DOHH2 (cell line): Measurements from ENCODE around the gene FNDC10.

Source experiments
- EZH2phosphoT487 ChIP-seq: fragments of 200-600 bp; sonication (generic); IDR thresholded peaks from 2 replicates; pipeline ENCODE4 v1.6.1; 2017; ENCODE audit warnings: borderline replicate concordance, mild to moderate bottlenecking, antibody characterized with exemption, low read length, moderate library complexity, mixed read lengths
- TF ChIP-seq, protein P1 (sequence below): fragments of 200-600 bp; sonication (generic); IDR thresholded peaks from one replicate; pipeline ENCODE4 v1.5.1; 2014; ENCODE audit warnings: antibody characterized with exemption, mild to moderate bottlenecking, low read depth, low read length; ENCODE audit not compliant: poor library complexity, severe bottlenecking

DNA sequence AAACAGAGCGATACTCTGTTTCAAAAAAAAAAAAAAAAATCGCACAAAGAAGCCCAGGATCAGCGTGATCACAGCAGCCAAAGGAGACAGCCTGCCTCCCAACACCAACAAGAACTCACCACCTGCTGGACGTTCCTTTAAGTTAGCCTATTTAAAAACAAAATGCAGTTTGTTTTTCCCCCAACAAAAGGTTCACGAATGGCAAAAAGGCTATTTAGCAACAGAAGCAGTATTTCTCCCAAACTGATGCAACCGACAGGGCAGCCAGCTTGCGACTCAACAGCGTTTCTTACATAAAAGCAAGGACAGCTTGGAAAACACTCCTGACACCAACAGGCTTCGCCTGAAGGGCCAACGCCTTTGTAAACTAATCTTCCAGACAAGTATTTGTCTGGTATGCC is 32.0 kb downstream of the FNDC10 start:
- TF ChIP-seq, protein P1, sequence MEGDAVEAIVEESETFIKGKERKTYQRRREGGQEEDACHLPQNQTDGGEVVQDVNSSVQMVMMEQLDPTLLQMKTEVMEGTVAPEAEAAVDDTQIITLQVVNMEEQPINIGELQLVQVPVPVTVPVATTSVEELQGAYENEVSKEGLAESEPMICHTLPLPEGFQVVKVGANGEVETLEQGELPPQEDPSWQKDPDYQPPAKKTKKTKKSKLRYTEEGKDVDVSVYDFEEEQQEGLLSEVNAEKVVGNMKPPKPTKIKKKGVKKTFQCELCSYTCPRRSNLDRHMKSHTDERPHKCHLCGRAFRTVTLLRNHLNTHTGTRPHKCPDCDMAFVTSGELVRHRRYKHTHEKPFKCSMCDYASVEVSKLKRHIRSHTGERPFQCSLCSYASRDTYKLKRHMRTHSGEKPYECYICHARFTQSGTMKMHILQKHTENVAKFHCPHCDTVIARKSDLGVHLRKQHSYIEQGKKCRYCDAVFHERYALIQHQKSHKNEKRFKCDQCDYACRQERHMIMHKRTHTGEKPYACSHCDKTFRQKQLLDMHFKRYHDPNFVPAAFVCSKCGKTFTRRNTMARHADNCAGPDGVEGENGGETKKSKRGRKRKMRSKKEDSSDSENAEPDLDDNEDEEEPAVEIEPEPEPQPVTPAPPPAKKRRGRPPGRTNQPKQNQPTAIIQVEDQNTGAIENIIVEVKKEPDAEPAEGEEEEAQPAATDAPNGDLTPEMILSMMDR = no peak
- no peak for TF ChIP-seq EZH2phosphoT487
